PC-9 (cell line): ENCODE data around the gene ZNF555. TPM values are rescaled to one million over a fixed set of nuclear protein-coding genes. Genes with fewer than 3 reads are reported as not detected.
"Not testable (repeated sequence)": the region's sequence is repeated elsewhere in the genome, so short reads cannot be mapped to it uniquely, and the experiment has no call there.

Experiments used
- BruUV-seq: library from RNA; stranded (reverse); fragments of 400-500 nt; replicated peaks from 2 replicates; lab custom pipeline; 2021; lab: Mats Ljungman, UMichigan
- CTCF ChIA-PET: fragments of 300-600 bp; sonication (Branson Sonifier 250); formaldehyde crosslinking; loops from one replicate; lab custom pipeline; 2022; ENCODE audit warnings: antibody characterized with exemption; lab: Charles Lee
- POLR2A ChIA-PET: fragments of 300-600 bp; sonication (Branson Sonifier 250); formaldehyde crosslinking; loops from one replicate; lab custom pipeline; 2022; ENCODE audit warnings: antibody characterized with exemption; ENCODE audit not compliant: unreplicated experiment; lab: Charles Lee
- DNase-seq, 2 experiments: peaks; one replicate each; pipeline versions ENCODE4 v3.0.0 to v3.0.0-alpha.2; 2015 to 2022; ENCODE audit warnings: mixed read lengths in 1 of 2
- H2AFZ ChIP-seq: fragments of 200-600 bp; sonication (generic); 2 replicates; pipeline ENCODE4 v1.8.1; 2017; ENCODE audit warnings: antibody characterized with exemption
- H3F3A ChIP-seq: fragments of 200-600 bp; sonication (generic); 2 replicates; pipeline ENCODE4 v1.8.1; 2017; ENCODE audit warnings: antibody characterized with exemption, mild to moderate bottlenecking, low read depth; ENCODE audit not compliant: insufficient read depth
- H3K27ac ChIP-seq: fragments of 200-600 bp; sonication (generic); 2 replicates; pipeline ENCODE4 v1.6.1; 2016; ENCODE audit warnings: mixed run types
- H3K27me3 ChIP-seq: fragments of 200-600 bp; sonication (generic); 2 replicates; pipeline ENCODE4 v1.6.1; 2016; ENCODE audit warnings: low read depth, mixed run types; ENCODE audit not compliant: insufficient read depth
- H3K36me3 ChIP-seq: fragments of 200-600 bp; sonication (generic); 2 replicates; pipeline ENCODE4 v1.6.1; 2016; ENCODE audit warnings: low read depth, mixed run types
- H3K4me1 ChIP-seq: fragments of 200-600 bp; sonication (generic); replicated peaks from 2 replicates; pipeline ENCODE4 v1.6.1; 2016; ENCODE audit warnings: mixed run types; ENCODE audit not compliant: insufficient read depth
- H3K4me2 ChIP-seq: fragments of 200-600 bp; sonication (generic); 2 replicates; pipeline ENCODE4 v1.6.1; 2017; ENCODE audit warnings: mixed run types
- H3K4me3 ChIP-seq: fragments of 200-600 bp; sonication (generic); 2 replicates; pipeline ENCODE4 v1.6.1; 2016; ENCODE audit warnings: mixed run types
- H3K79me2 ChIP-seq: fragments of 200-600 bp; sonication (generic); 2 replicates; pipeline ENCODE4 v1.6.1; 2017; ENCODE audit warnings: low read depth, mixed run types
- H3K9me2 ChIP-seq: fragments of 200-600 bp; sonication (generic); 2 replicates; pipeline ENCODE4 v1.8.1; 2017; ENCODE audit warnings: mild to moderate bottlenecking; ENCODE audit not compliant: insufficient read depth
- H3K9me3 ChIP-seq: fragments of 200-600 bp; sonication (generic); 2 replicates; pipeline ENCODE4 v1.8.1; 2016; ENCODE audit warnings: low read depth; ENCODE audit not compliant: insufficient read depth
- H4K20me1 ChIP-seq: fragments of 200-600 bp; sonication (generic); 2 replicates; pipeline ENCODE4 v1.8.1; 2017; ENCODE audit not compliant: insufficient read depth
- CTCF ChIP-seq: fragments of 200-600 bp; sonication (generic); conservative IDR thresholded peaks from 2 replicates; pipeline ENCODE4 v1.6.1; 2017; ENCODE audit warnings: mixed run types, antibody characterized with exemption, mild to moderate bottlenecking, moderate library complexity
- EZH2 ChIP-seq: fragments of 200-600 bp; sonication (generic); IDR thresholded peaks from 2 replicates; pipeline ENCODE4 v1.8.0; 2017; ENCODE audit warnings: antibody characterized with exemption, low read depth
- intact Hi-C: fragments of 100-400 bp; cut with micrococcal nuclease; formaldehyde crosslinking; loops from one replicate; pipeline ENCODE4 v1.10.0; 2022; ENCODE audit not compliant: unreplicated experiment
- total RNA-seq: library from RNA; stranded (reverse); gene quantifications from 2 replicates; pipeline ENCODE4 v1.2.3, GENCODE V29; 2021

The ZNF555 gene
- total RNA-seq, 1 experiment from 2014 or later, result 2.2 TPM

DNA sequence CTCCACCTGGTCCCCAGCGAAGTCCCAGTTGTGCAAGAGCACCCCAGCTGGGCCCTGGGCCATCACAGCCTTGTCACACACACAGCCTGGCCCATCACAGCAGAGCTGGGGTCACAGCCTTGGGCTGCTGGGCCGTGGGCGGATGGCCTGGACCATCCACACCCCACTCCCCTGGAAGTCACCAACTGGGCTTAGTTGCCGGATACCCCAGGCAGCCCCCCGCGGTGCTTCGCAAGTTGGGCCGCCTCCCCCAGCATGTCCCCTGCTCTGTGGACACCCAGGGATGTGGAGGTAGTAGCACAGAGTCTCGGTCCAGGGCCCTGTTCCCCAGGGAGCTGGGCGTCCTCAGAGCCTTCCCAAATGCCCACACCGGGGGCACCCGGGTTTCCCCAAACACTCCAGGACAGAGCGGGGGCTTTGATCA lies 26.1 kb upstream of the ZNF555 start:
- intact Hi-C loops, result no loop called here
- no peaks in the 10 kb centered on the region for H3K4me1 ChIP-seq
- H3K9me3 ChIP-seq, result no peaks in the 10 kb centered on the region
- no peaks in the 10 kb centered on the region for H4K20me1 ChIP-seq
- no peaks in the 10 kb centered on the region for H3K9me2 ChIP-seq
- H3K79me2 ChIP-seq, result no peaks in the 10 kb centered on the region
- H3K4me2 ChIP-seq, result no peak overlapping the region
- peaks cover 4% of the 10 kb centered on the region; the same call in 1 of the 2 replicates for H3F3A ChIP-seq
- H3K27me3 ChIP-seq, result no peaks in the 10 kb centered on the region
- H2AFZ ChIP-seq, result no peak overlapping the region
- ChIA-PET POLR2A (no interaction called here), CTCF (no interaction called here)
- no peak overlapping the region for H3K27ac ChIP-seq
- no peaks in the 10 kb centered on the region for H3K36me3 ChIP-seq
- H3K4me3 ChIP-seq, result no peak overlapping the region
- no peak for DNase-seq
- BruUV-seq, result no TSS peak
- no peak for TF ChIP-seq CTCF
- no peak for TF ChIP-seq EZH2

GRCh38 chr19:2815923-2816322 lies 25.4 kb upstream of the ZNF555 start:
- no peaks in the 10 kb centered on the region for H4K20me1 ChIP-seq
- no peaks in the 10 kb centered on the region for H3K36me3 ChIP-seq
- no peaks in the 10 kb centered on the region for H3K4me1 ChIP-seq
- no peaks in the 10 kb centered on the region for H3K27me3 ChIP-seq
- POLR2A ChIA-PET, result no interaction called here
- intact Hi-C loops, result no loop called here
- no peaks in the 10 kb centered on the region for H3K79me2 ChIP-seq
- H3K9me2 ChIP-seq, result no peaks in the 10 kb centered on the region
- H3K27ac ChIP-seq, result no peak overlapping the region
- H2AFZ ChIP-seq, result no peak overlapping the region
- no peak for DNase-seq
- TF ChIP-seq CTCF (no peak), EZH2 (no peak)
- no peak overlapping the region for H3K4me3 ChIP-seq
- no peaks in the 10 kb centered on the region for H3K9me3 ChIP-seq
- CTCF ChIA-PET, result no interaction called here
- H3K4me2 ChIP-seq, result no peak overlapping the region
- no TSS peak for BruUV-seq
- peaks cover 4% of the 10 kb centered on the region; the same call in 1 of the 2 replicates for H3F3A ChIP-seq

DNA sequence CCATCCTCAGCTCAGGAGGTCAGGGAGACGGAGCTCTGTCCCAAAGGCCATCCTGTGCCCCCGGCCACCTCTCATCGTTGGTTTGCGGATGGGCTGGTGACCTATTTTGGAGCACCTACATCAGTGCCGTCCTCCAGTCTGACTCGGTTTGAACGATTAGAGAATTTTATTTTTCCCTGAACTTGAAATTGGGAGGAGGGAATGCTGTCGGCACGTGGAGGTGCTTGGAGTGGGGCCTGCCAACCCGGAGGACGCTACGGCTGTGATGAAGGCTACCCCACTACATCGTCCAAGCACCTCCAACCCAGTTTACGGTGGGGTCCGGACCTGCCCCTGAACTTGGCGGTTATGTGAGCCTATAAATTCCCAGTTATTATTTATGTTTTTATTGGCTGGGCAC lies 24.6 kb upstream of the ZNF555 start:
- no peak overlapping the region for H3K4me3 ChIP-seq
- intact Hi-C loops, result no loop called here
- DNase-seq, result no peak
- no peak overlapping the region for H2AFZ ChIP-seq
- ChIA-PET CTCF (no interaction called here), POLR2A (no interaction called here)
- no TSS peak for BruUV-seq
- TF ChIP-seq EZH2, result no peak
- no peak for TF ChIP-seq CTCF
- H3K4me1 ChIP-seq, result no peaks in the 10 kb centered on the region
- no peaks in the 10 kb centered on the region for H3K27me3 ChIP-seq
- no peaks in the 10 kb centered on the region for H3K9me2 ChIP-seq
- no peak overlapping the region for H3K4me2 ChIP-seq
- peaks cover 4% of the 10 kb centered on the region; the same call in 1 of the 2 replicates for H3F3A ChIP-seq
- H3K9me3 ChIP-seq, result no peaks in the 10 kb centered on the region
- no peaks in the 10 kb centered on the region for H3K36me3 ChIP-seq
- 0 out of 2 replicates have a peak overlapping the region, but pooled peaks have one; percentile 53 for H3K27ac ChIP-seq
- no peaks in the 10 kb centered on the region for H3K79me2 ChIP-seq
- H4K20me1 ChIP-seq, result no peaks in the 10 kb centered on the region

DNA sequence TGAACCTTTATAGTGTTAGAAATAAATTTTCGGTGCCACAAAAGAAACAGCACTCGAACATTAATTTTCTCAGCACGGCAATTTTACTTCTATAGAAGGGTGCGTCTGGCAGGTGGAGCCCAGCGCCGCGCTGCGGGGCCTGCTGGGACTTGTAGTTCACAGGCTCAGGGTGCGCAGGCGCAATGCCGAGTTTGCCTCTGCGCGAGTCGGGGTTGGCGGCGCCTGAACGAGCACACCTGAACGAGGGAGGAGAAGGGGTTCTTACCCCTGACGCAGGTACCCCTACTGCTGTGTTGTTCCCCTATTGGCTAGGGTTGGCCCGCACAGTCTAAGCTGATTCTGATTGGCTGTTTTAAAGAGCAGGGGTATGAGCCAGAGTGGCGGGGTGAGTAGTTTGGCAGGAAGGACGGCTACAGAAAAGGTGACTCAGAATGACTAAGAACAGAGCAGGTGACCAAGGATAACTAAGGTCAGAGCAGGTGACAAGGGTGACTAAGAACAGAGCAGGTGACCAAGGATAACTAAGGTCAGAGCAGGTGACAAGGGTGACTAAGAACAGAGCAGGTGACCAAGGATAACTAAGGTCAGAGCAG lies 23.9 kb upstream of the ZNF555 start:
- H3K4me3 ChIP-seq, H3F3A ChIP-seq, BruUV-seq, H3K79me2 ChIP-seq, H3K27me3 ChIP-seq, H3K9me2 ChIP-seq, H2AFZ ChIP-seq, H3K4me1 ChIP-seq, H3K4me2 ChIP-seq, H4K20me1 ChIP-seq, H3K9me3 ChIP-seq, H3K36me3 ChIP-seq, POLR2A ChIA-PET, CTCF ChIA-PET, intact Hi-C loops: not testable (repeated sequence)
- DNase-seq, result peak; percentile 16 to 36
- H3K27ac ChIP-seq, result peak overlapping the region; percentile 53; the same call in 1 of the 2 replicates
